Measurements from ENCODE around the gene ABLIM1.

DNA sequence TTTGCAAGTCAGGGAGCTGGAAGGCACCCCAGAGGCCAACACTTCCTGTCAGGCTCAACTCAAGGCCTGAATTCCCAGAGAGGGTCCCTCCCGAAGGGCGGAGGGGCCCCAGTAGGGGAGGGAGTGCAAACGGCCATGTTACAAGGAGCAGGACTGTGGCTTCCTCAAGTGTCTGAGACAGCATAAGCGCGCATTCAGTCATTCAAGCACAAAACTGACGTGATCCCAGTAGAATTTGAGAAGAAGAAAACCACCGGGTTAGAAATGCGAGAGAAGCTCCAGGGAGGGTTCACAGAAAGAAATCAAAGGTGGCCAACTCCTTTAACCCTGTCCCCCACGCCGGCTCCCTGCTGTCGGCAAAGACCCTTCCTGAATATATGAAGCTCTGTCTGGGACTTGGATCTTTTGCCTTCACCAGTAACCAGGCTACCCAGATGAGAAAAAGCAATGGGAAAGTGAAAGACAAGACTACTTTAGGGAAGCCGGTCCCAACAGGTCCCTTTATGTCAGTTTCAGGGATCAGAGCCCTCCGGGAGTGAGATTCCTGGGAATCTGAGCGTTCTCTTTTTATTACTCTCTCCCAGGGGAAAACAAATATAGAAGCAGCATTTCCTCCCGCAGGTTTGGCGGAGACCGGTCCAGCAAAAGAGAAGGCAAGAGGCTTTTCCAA, 255.1 kb downstream of the ABLIM1 start:
- no peak for TF ChIP-seq ZFX (IDR thresholded peaks at IDR 0.05)
- TF ChIP-seq, protein P1, sequence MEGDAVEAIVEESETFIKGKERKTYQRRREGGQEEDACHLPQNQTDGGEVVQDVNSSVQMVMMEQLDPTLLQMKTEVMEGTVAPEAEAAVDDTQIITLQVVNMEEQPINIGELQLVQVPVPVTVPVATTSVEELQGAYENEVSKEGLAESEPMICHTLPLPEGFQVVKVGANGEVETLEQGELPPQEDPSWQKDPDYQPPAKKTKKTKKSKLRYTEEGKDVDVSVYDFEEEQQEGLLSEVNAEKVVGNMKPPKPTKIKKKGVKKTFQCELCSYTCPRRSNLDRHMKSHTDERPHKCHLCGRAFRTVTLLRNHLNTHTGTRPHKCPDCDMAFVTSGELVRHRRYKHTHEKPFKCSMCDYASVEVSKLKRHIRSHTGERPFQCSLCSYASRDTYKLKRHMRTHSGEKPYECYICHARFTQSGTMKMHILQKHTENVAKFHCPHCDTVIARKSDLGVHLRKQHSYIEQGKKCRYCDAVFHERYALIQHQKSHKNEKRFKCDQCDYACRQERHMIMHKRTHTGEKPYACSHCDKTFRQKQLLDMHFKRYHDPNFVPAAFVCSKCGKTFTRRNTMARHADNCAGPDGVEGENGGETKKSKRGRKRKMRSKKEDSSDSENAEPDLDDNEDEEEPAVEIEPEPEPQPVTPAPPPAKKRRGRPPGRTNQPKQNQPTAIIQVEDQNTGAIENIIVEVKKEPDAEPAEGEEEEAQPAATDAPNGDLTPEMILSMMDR (conservative IDR thresholded peaks at IDR 0.05) = no peak

All from C4-2B (cell line).